A673 (cell line): ENCODE measurements around the gene B4GALT3. TPM values are rescaled to one million over a fixed set of nuclear protein-coding genes. Genes with fewer than 3 reads are reported as not detected.
"Not testable (repeated sequence)": the region's sequence is repeated elsewhere in the genome, so short reads cannot be mapped to it uniquely, and the experiment has no call there.

Source experiments
- BruUV-seq: library from RNA; stranded (reverse); fragments of 400-500 nt; replicated peaks from 2 replicates; lab custom pipeline; 2021; lab: Mats Ljungman, UMichigan
- CTCF ChIA-PET: fragments of 300-600 bp; sonication (Branson Sonifier 250); formaldehyde crosslinking; loops from one replicate; lab custom pipeline; 2022; ENCODE audit warnings: antibody characterized with exemption; lab: Charles Lee
- POLR2A ChIA-PET: fragments of 300-600 bp; sonication (Branson Sonifier 250); formaldehyde crosslinking; loops from one replicate; lab custom pipeline; 2022; ENCODE audit warnings: antibody characterized with exemption; ENCODE audit not compliant: low non-redundant PET; lab: Charles Lee
- DNase-seq: peaks from one replicate; pipeline ENCODE4 v3.0.0-alpha.2; 2015; ENCODE audit warnings: low spot score
- H3K27ac ChIP-seq: fragments of 200-600 bp; sonication (generic); 2 replicates; pipeline ENCODE4 v1.5.1; 2016; ENCODE audit warnings: mixed run types, low read depth, mild to moderate bottlenecking, mixed read lengths, antibody characterized with exemption, low read length; ENCODE audit not compliant: poor library complexity, severe bottlenecking
- H3K27me3 ChIP-seq: fragments of 200-600 bp; sonication (generic); replicated peaks from 2 replicates; pipeline ENCODE4 v1.6.1; 2017; ENCODE audit warnings: mixed run types, low read depth, mild to moderate bottlenecking, mixed read lengths, antibody characterized with exemption, low read length; ENCODE audit not compliant: insufficient read depth, poor library complexity
- H3K36me3 ChIP-seq: fragments of 200-600 bp; sonication (generic); 2 replicates; pipeline ENCODE4 v1.6.1; 2016; ENCODE audit warnings: mixed run types, mild to moderate bottlenecking, mixed read lengths, antibody characterized with exemption, low read length; ENCODE audit not compliant: insufficient read depth, poor library complexity, severe bottlenecking
- H3K4me1 ChIP-seq: fragments of 200-600 bp; sonication (generic); 2 replicates; pipeline ENCODE4 v1.6.1; 2017; ENCODE audit warnings: mixed run types, mild to moderate bottlenecking, mixed read lengths, antibody characterized with exemption, low read length; ENCODE audit not compliant: insufficient read depth, poor library complexity, severe bottlenecking
- H3K4me3 ChIP-seq: fragments of 200-600 bp; sonication (generic); 2 replicates; pipeline ENCODE4 v1.5.1; 2016; ENCODE audit warnings: low read depth, mixed run types, mild to moderate bottlenecking, mixed read lengths, low read length; ENCODE audit not compliant: poor library complexity, severe bottlenecking
- H3K9me3 ChIP-seq: fragments of 200-600 bp; sonication (generic); 2 replicates; pipeline ENCODE4 v1.6.1; 2016; ENCODE audit warnings: mixed run types, low read depth, mild to moderate bottlenecking, mixed read lengths, antibody characterized with exemption, low read length; ENCODE audit not compliant: poor library complexity, severe bottlenecking
- CTCF ChIP-seq: fragments of 300-800, 200-600 bp; sonication (generic); conservative IDR thresholded peaks from 2 replicates; pipeline ENCODE4 v1.5.1; 2017; ENCODE audit warnings: low read depth, mild to moderate bottlenecking, antibody characterized with exemption, low read length, moderate library complexity, mixed read lengths
- EZH2 ChIP-seq: fragments of 200-600 bp; sonication (generic); IDR thresholded peaks from 2 replicates; pipeline ENCODE4 v1.6.1; 2017; ENCODE audit warnings: borderline replicate concordance, low read depth, mild to moderate bottlenecking, mixed read lengths, antibody characterized with exemption, low read length; ENCODE audit not compliant: poor library complexity, severe bottlenecking
- intact Hi-C: fragments of 100-400 bp; cut with micrococcal nuclease; formaldehyde crosslinking; loops from one replicate; pipeline ENCODE4 v1.10.0; 2022; ENCODE audit not compliant: unreplicated experiment
- total RNA-seq: library from RNA; stranded (reverse); gene quantifications from 2 replicates; pipeline ENCODE4 v1.2.3, GENCODE V29; 2021

B4GALT3 gene
- total RNA-seq, 1 experiment from 2014 or later, result 55.1 TPM

- Histone ChIP-seq H3K9me3 (no peaks in the 10 kb centered on the region), H3K36me3 (peaks cover 16% of the 10 kb centered on the region), H3K27ac (peak within 1 kb of the TSS; percentile 68), H3K4me1 (peaks cover 18% of the 10 kb centered on the region), H3K4me3 (peak within 1 kb of the TSS; percentile 78), H3K27me3 (no peaks in the 10 kb centered on the region)
- peak; percentile 79 for TF ChIP-seq CTCF
- no peak for TF ChIP-seq EZH2
- ChIA-PET CTCF (interaction anchor here (0.5 to 1.7 kb wide), 21 partner anchors 13 to 544 kb away, joined by 3 to 28 read pairs (median 6); partner anchors contain the start of genes ADAMTS4, KLHDC9, NDUFS2 and PPOX), POLR2A (interaction anchor here (0.6 kb wide), 3 partner anchors 23 to 68 kb away, joined by 3 to 12 read pairs (median 10); no protein-coding TSS in a partner anchor)
- no TSS peak for BruUV-seq
- intact Hi-C loops, result loop anchor here (1.0 to 5.0 kb wide), 2 partner anchors 33 to 157 kb away; no protein-coding TSS in a partner anchor
- peak; percentile 100 for DNase-seq
Measured at GRCh38 chr1:161225534-161226319, 48.4 kb upstream of the B4GALT3 start, which contains the start of gene TOMM40L. Gene TOMM40L, plus strand, starts transcription at chr1:161226060. Its CDS starts 430 bp downstream, at chr1:161226490.

GRCh38 chr1:161225178-161225533 lies 47.8 kb upstream of the B4GALT3 start:
- no peaks in the 10 kb centered on the region for H3K27me3 ChIP-seq
- CTCF ChIA-PET, result interaction anchor here (0.6 to 1.7 kb wide), 17 partner anchors 14 to 157 kb away, joined by 3 to 28 read pairs (median 6); partner anchors contain the start of genes ADAMTS4, NDUFS2, PPOX and SDHC
- H3K27ac ChIP-seq, result peak overlapping the region; percentile 5
- H3K4me3 ChIP-seq, result no peak overlapping the region
- peaks cover 18% of the 10 kb centered on the region for H3K4me1 ChIP-seq
- BruUV-seq, result no TSS peak
- TF ChIP-seq CTCF, result no peak
- TF ChIP-seq EZH2, result no peak
- H3K36me3 ChIP-seq, result peaks cover 16% of the 10 kb centered on the region
- DNase-seq, result no peak
- no peaks in the 10 kb centered on the region for H3K9me3 ChIP-seq
- POLR2A ChIA-PET, result interaction anchor here (0.6 kb wide), 3 partner anchors 22 to 67 kb away, joined by 3 to 12 read pairs (median 10); no protein-coding TSS in a partner anchor
- intact Hi-C loops, result loop anchor here (1.0 to 5.0 kb wide), 2 partner anchors 33 to 157 kb away; no protein-coding TSS in a partner anchor

- H3K27ac ChIP-seq, H3K9me3 ChIP-seq, DNase-seq, H3K4me3 ChIP-seq, POLR2A ChIA-PET, H3K27me3 ChIP-seq, BruUV-seq: not testable (repeated sequence)
- H3K4me1 ChIP-seq, result peaks cover 18% of the 10 kb centered on the region
- intact Hi-C loops, result loop anchor here (1.0 to 5.0 kb wide), 2 partner anchors 32 to 158 kb away; no protein-coding TSS in a partner anchor
- CTCF ChIA-PET, result interaction anchor here (1.5 to 1.7 kb wide), 2 partner anchors 58 to 158 kb away, joined by 6 to 28 read pairs; partner anchors contain the start of gene PPOX
- peaks cover 12% of the 10 kb centered on the region for H3K36me3 ChIP-seq
Measured at GRCh38 chr1:161224695-161225087, 47.4 kb upstream of the B4GALT3 start.
